Measurements from ENCODE around the gene OR2L3.
"Not testable (repeated sequence)": the region's sequence is repeated elsewhere in the genome, so short reads cannot be mapped to it uniquely, and the experiment has no call there.

The OR2L3 gene, protein sequence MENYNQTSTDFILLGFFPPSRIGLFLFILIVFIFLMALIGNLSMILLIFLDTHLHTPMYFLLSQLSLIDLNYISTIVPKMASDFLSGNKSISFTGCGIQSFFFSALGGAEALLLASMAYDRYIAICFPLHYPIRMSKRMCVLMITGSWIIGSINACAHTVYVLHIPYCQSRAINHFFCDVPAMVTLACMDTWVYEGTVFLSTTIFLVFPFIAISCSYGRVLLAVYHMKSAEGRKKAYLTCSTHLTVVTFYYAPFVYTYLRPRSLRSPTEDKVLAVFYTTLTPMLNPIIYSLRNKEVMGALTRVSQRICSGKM

DNA sequence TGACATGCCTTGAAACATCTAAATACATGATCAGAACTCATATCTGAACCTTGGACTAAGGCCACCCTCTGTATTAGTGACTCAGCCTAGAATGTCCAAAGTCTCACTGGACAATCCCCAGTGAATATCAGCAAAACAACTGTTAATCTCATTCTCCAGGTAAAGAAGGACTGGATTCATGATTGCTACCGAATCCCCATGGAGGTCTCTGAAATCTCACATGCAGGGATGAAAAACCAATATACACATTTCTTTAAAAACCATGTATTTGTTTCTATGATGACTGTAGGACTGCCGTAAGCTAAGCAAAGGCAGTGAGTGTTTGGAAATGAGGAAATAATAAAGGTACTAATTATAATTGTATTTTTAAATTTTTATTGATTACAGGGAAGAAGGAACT is at the start of gene OR2L3:
TSS of gene OR2L3 (plus strand) at position 301 of the 400 bp plus-strand sequence. CDS start 13,846 bp downstream, outside the sequence.
- DNase-seq (ENCODE audit: low read depth in 4 of 4, low spot score in 1 of 4), result no peak

DNA sequence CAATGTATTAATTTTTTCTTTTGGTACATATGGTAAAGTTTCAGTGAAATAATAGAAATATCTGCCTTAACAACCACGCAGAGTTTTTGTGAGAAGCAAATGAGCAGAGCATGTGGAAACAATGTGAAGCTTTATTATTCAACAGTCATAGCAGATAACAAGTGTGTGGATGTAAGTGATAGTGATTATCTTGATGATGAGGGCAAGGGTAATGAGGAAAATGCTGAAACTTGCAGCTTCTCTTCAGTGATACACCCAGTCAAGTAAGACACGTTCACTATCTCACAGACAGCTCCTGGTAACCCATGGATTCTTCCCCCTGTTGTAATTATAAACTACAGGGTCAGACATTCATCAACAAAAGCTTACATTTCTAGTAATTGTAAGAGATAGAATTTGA is 47.8 kb upstream of the OR2L3 start:
- DNase-seq (ENCODE audit: low read depth in 4 of 4, low spot score in 1 of 4), result no peak

DNA sequence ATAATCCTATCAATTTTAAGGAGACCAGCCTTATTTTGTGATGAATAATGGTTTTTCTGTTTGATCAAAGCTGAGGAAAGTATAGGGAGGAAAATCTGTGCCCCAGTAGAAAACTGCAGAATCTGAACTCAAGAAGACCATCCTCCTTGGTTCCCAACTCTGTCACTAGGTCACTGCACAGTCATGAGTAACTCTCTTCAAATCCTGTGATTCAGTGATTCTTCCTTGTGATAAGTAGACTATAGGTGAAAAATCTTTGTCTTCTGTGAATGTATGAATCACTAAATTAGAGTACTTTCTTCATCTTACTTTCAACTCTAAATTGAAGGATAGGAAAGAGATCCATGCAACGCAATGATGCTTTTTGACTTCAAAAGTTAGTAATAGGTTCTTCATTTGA is 46.5 kb upstream of the OR2L3 start:
- DNase-seq (ENCODE audit: low read depth in 4 of 4, low spot score in 1 of 4), result no peak

DNA sequence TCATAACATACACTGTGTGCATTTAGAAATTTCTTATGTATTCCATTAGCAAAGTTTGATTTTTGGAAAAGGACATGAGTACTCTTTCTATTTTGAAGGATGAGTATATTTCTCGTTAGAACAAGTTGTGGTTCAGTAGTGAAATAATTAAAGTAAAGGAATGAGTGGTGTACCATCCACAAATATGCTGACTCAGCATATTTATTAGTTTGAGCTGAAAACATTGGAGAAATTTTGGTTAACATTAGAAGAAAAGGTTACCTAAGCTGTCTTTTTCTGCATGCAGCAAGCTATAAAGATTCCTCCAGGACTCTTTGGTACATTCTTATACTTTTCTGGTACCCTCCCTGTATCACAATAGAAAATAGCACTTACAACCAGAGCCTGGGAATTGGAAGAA is 38.9 kb upstream of the OR2L3 start:
- DNase-seq (ENCODE audit: low read depth in 4 of 4, low spot score in 1 of 4), result no peak

DNA sequence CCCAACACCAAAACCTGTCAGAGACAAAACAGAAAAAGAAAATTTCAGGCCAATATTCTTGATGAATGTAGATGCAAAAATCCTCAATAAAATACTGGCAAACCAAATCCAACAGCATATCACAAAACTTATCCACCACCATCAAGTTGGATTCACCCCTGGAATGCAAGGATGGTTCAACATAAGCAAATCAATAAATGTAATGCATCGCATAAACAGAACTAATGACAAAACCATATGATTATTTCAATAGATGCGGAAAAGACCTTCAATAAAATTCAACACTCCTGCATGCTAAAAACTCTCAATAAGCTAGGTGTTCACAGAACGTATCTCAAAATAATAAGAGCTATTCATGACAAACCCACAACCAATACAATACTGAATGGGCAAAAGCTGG is 37.0 kb upstream of the OR2L3 start:
- no peak for DNase-seq (ENCODE audit: low read depth in 4 of 4, low spot score in 1 of 4)

DNA sequence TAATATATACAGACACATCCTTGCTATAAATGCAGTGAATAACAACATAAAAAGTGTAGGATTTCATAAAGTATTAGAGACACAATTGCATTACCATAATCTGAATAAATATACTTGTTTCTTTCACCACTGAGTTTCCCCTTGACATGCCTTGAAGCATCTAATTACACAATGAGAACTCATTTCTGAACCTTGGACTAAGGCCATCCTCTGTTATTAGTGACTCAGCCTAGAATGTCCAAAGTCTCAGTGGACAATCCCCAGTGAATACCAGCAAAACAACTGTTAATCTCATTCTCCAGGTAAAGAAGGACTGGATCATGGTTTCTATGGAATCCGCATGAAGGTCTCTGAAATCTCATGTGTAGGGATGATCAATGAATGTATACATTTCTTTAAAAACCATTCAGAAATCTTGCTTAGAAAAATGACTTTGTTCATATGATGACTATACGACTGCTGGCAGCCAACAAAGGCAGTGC is 33.4 kb upstream of the OR2L3 start, which contains the start of gene OR2L5:
TSS of gene OR2L5 (plus strand) at position 432 of the 482 bp plus-strand sequence. CDS start 8,288 bp downstream, outside the sequence.
- DNase-seq (ENCODE audit: low read depth in 4 of 4, low spot score in 1 of 4), result no peak

DNA sequence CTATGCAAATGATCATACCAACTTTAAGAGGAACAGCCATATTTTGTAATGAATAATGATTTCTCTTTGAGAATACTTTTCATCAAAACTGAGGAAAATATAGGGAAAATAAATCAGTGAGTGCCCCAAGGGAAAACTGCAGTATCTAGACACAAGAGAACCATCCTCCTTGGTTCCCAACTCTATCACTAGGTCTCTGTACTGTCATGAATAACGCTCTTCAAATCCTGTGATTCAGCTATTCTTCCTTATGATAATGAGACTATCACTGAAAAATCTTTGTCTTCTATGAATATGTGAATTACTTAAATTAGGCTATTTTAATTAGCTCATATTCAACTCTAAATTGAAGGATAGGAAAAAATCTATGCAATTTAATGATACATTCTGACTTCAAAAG is 30.8 kb upstream of the OR2L3 start:
- no peak for DNase-seq (ENCODE audit: low read depth in 4 of 4, low spot score in 1 of 4)

DNA sequence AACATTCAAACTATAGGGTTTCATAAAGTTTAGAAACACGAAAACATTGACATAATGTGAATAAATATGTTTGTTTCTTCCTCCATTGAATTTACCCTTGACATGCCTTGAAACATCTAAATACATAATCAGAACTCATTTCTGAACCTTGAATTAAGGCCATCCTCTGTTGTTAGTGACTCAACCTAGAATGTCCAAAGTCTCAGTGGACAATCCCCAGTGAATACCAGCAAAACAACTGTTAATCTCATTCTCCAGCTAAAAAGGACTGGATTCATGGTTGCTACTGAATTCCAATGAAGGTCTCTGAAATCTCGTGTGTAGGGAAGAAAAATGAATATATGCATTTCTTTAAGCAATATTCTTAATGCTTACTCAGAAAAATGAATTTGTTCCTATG is 16.9 kb upstream of the OR2L3 start, which contains the start of gene OR2L2:
TSS of gene OR2L2 (plus strand) at position 301 of the 400 bp plus-strand sequence. CDS start 8,198 bp downstream, outside the sequence.
- DNase-seq (ENCODE audit: low read depth in 4 of 4, low spot score in 1 of 4), result no peak

DNA sequence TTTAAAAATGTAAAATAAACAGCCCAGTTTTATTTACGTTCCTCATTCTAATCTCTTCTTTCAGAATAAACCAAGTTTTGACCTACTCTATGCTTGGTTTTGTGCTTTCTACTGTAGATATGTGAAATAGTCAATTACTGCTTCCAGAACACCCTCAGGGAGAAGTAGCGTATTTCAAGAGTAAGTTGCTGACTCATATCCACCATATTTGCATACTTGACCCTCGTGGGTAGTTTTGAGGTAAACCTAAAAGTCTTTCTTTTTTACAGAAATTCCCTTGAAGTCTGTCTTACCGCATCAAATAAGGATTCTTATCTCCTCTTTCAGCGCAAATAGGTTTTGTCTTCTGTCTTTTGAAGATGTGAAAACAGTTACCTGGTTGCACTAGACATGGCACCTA is 1.4 kb upstream of the OR2L3 start:
- no peak for DNase-seq (ENCODE audit: low read depth in 4 of 4, low spot score in 1 of 4)

DNA sequence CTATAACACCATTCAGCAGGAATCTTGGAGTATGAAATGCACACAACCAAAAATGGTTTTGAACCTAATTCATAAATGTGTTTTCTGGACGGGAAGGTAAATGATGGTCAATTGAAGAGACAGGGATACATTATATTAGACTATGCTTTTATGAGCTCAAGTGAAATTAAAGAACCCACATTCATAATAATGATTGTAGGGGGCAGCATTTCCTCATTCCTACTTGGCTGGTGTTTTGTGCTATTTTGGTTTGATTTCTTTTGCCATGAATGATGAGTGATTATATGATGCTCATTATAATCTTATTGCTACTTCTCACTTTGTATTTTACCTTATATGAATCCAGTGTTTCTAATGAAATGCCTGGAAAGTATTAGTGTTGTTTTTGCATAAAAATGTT is 372 bp downstream of the OR2L3 start:
- no peak for DNase-seq (ENCODE audit: low read depth in 4 of 4, low spot score in 1 of 4)

DNA sequence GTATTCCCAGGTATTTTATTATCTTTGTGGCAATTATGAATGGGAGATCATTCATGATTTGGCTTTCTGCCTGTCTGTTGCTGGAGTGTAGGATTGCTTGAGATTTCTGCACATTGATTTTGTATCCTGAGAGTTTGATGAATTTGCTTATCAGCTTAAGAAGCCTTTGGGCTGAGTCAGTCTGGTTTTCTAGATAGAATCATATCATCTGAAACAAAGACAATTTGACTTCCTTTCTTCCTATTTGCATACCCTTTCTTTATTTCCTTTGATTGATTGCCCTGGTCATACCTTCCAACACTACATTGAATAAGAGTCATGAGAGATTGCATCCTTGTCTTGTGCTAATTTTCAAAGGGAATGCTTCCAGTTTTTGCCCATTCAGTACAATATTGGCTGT is 8.0 kb downstream of the OR2L3 start:
- no peak for DNase-seq (ENCODE audit: low read depth in 4 of 4, low spot score in 1 of 4)

DNA sequence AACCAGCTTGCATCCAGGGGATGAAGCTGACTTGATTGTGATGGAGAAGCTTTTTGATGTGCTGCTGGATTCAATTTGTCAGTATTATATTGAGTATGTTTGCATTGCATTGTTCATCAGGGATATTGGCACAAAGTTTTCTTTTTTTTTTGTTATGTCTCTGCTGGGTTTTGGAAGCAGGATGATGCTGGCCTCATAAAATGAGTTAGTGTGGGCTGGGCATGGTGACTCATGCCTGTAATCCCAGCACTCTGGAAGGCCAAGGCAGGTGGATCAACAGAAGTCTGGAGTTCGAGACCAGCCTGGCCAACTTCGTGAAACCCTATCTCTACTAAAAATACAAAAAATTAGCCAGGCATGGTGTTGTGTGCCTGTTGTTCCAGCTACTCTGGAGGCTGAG is 8.6 kb downstream of the OR2L3 start:
- no peak for DNase-seq (ENCODE audit: low read depth in 4 of 4, low spot score in 1 of 4)

DNA sequence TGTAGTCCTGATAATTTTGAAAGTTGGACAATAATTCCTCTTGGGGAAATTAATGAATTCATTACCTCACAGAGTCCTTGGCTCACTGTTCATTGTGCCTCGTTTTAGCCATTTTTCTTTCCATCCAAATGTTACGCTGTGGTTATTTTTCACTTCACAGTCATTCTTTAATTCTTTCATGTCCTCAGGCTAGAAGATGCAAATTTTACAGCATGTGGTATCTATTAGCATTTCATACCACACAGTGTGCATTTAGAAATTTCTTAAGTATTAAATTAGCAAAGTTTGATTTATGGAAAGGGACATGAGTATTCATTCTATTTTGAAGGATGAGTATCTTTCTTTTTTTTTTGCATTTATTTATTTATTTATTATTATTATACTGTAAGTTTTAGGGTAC is 18.4 kb downstream of the OR2L3 start:
- DNase-seq (ENCODE audit: low read depth in 4 of 4, low spot score in 1 of 4), result no peak

DNA sequence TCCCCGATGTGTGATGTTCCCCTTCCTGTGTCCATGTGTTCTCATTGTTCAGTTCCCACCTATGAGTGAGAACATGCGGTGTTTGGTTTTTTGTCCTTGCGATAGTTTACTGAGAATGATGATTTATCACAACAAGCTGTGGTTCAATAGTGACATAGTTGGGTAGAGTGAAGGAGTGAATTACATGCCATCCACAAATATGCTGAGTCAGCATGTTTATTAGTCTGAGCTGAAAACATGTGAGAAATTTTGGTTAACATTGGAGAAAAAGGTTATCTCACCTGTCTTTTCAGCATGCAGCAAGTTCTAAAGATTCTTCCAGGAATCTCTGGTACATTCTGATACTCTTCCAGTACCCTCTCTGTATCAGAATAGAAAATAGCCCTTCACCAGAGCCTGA is 19.0 kb downstream of the OR2L3 start:
- no peak for DNase-seq (ENCODE audit: low read depth in 4 of 4, low spot score in 1 of 4)

DNA sequence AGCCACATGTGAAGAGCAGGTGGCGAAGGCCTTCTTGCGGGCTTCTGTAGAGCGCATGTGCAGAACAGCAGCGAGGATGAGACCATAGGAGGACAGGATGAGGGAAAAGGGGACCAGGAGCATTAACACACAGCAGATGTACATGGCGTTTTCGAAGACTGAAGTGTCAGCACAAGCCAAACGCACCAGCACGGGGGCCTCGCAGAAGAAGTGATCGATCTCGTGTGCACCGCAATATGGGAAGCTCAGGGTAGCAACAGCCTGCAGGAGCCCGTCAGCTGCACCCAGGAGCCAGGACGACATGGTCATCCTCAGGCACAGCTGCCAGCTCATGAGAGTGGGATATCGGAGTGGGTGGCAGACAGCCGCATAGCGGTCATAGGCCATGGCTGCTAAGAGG is 37.2 kb downstream of the OR2L3 start:
- not testable (repeated sequence) for DNase-seq (ENCODE audit: low read depth in 4 of 4, low spot score in 1 of 4)

DNA sequence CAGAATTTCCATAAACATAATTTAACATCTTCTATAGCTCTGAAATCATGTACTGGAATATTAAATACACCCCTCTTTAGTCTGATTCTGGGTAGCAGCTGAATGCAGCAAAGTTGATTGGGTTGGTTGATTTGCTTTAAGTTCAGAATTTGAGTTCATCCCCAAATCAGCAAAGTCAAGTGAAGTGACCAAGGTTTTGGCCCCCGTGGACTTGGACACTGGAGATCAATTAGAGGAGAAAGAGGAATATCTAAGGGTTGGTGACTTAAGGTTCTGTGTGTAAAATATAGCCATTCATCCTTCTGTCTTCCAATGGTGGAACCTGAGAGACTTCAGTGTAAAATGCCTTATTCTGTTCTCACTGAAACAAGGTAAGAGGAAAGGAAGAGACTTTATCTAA is 48.2 kb downstream of the OR2L3 start, which contains the start of gene OR2L13:
TSS of gene OR2L13 (plus strand) at position 301 of the 400 bp plus-strand sequence. CDS start 4,192 bp downstream, outside the sequence.
- DNase-seq (ENCODE audit: low read depth in 4 of 4, low spot score in 1 of 4), result no peak

DNA sequence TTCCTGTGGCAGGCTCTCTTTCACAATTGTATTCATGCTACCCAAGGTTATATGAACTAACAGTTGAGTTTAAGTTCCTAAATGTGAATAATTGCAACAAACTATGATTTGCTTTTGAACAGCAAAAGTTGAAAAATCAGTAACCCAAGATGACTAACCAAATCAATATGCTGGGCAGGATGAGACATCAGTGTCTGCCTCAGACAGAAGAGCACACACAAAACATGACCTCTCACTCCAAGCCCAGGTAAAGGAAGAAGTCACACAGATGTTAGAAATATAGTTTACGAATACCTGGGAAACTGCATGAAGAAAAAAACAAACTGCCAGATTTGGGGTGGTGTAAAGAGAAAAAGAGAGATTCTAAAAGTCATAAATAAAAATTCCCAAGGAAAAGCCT is 51.9 kb downstream of the OR2L3 start:
- DNase-seq (ENCODE audit: low read depth in 4 of 4, low spot score in 1 of 4), result no peak

DNA sequence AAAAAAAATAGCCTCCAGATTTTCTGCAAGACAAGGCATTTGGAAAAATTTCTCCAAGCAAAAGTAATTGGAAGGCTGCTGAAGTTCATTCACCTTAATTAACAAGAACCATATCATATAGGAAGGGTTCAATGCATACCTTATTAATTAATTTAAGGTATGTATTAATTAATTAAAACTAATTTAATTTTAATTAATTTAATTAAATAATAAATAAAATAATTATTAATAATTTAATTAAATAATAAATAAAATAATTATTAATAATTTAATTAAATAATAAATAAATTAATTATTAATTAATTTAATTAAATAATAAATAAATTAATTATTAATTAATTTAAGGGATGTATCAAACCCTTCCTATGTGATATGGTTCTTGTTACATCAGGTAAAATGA is 56.2 kb downstream of the OR2L3 start:
- DNase-seq (ENCODE audit: low read depth in 4 of 4, low spot score in 1 of 4), result no peak

DNA sequence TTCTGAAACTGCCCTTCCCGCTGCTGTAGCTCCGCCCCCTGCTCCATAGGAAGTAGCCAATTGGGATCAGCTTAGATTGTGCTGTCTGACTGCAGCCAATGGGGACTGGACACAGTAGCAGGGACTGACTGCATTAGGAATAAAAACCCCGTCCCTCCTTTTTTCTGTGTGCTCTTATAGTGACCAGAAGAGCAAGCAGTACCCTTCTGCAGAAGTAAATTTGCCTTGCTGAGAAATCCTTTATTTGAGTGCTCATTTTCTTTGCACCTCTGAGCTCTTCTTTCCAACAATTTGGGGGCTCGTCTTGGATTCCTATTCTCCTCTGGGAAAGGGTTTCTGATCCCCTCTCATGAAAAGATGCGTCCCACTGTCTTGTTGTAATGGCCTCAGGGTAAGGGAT is 64.5 kb downstream of the OR2L3 start:
- DNase-seq (ENCODE audit: low read depth in 4 of 4, low spot score in 1 of 4), result no peak

Data from stimulated activated CD4-positive, alpha-beta T cell treated with anti-CD3 and anti-CD28 coated beads, Interleukin-1b, Interleukin-23, amount 100 ng/mL, for 24 hours (primary cell).